Prostate gland (tissue), 2 donors: Measurements from ENCODE around the gene PHC2. TPM values are rescaled to one million over a fixed set of nuclear protein-coding genes. Genes with fewer than 3 reads are reported as not detected.

ENCODE experiments used
- DNase-seq: peaks from one replicate; pipeline ENCODE4 v3.0.0-alpha.2; 2019; ENCODE audit warnings: low spot score
- H3K27ac ChIP-seq, 2 donors: fragments of 200-600 bp; sonication (generic); 2 replicates each; pipeline ENCODE4 v1.5.1; 2017 to 2019
- H3K27me3 ChIP-seq: fragments of 200-600 bp; sonication (generic); replicated peaks from 2 replicates; pipeline ENCODE4 v1.5.1; 2019; ENCODE audit not compliant: insufficient read depth
- H3K36me3 ChIP-seq, 2 donors: fragments of 200-600 bp; sonication (generic); 1 replicate in 1 of 2; 2 replicates in 1 of 2; pipeline versions ENCODE4 v1.5.1 to v1.8.1; 2017 to 2019
- H3K4me1 ChIP-seq: fragments of 200-600 bp; sonication (generic); replicated peaks from 2 replicates; pipeline ENCODE4 v1.5.1; 2019
- H3K4me3 ChIP-seq, 2 donors: fragments of 200-600 bp; sonication (generic); 2 replicates each; pipeline ENCODE4 v1.5.1; 2017 to 2019
- H3K9me3 ChIP-seq: fragments of 200-600 bp; sonication (generic); 2 replicates; pipeline ENCODE4 v1.5.1; 2017
- POLR2A ChIP-seq: fragments of 450-650 bp; IDR thresholded peaks from one replicate; pipeline ENCODE4 v1.6.1; 2016; ENCODE audit warnings: antibody characterized with exemption, mild to moderate bottlenecking
- POLR2AphosphoS5 ChIP-seq: sonication (generic); formaldehyde crosslinking; IDR thresholded peaks from one replicate; pipeline ENCODE4 v1.6.1; 2017; ENCODE audit warnings: antibody characterized with exemption
- WGBS: methylation state at CpG from one replicate; pipeline ENCODE4 v1.1.5; 2018; 5-methylcytosine and 5-hydroxymethylcytosine counted together
- intact Hi-C: fragments of 100-400 bp; cut with DNase I; formaldehyde crosslinking; loops from one replicate; pipeline ENCODE4 v1.14.2; 2022
- total RNA-seq, 2 donors: library from RNA; depleted of rRNA; stranded (reverse); fragments of >200 nt; gene quantifications; one replicate each; pipeline ENCODE4 v1.1.0, GENCODE V29; 2016
- TF ChIP-seq, protein P1 (sequence below), 4 experiments: fragments of 200-600 bp in 2 of 4; fragments of 450-650 bp in 2 of 4; sonication (generic) in 2 of 4; IDR thresholded peaks; 1 replicate in 3 of 4; 2 replicates in 1 of 4; pipeline ENCODE4 v1.5.1; 2016 to 2019; ENCODE audit warnings: antibody characterized with exemption in 4 of 4, mild to moderate bottlenecking in 2 of 4, moderate library complexity in 2 of 4

The PHC2 gene
- total RNA-seq, 2 donors from 2014 or later, result 75.0 to 131 TPM

DNA sequence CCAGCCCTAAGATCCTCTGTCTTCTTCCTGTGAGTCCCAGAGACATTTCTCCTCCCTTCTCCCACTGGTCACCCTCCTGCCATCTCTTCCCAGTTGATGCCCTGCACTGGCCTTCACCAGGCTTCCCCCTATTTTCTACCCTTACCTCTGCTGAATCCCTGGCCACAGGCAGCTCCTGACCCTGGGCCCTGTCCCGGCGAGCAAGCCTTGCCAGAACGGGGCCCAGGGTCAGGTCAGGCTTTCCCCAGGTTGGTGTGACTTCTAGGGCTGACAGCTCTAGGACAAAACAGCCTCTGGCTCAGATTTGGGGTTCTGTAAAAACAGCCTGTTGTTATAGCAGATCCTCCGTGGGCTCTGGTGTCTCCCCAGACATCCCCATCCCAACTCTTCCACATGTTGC, 57.3 kb downstream of the PHC2 start:
- Histone ChIP-seq H3K4me1 (peaks cover 8% of the 10 kb centered on the region), H3K27me3 (no peaks in the 10 kb centered on the region), H3K9me3 (no peaks in the 10 kb centered on the region), H3K27ac (peak overlapping the region; percentile 9 to 59), H3K4me3 (no peak overlapping the region), H3K36me3 (no peaks in the 10 kb centered on the region)
- 80% methylated on average over 4 of the region's 4 CpGs for WGBS
- DNase-seq, result no peak
- intact Hi-C loops, result loop anchor here (5.0 kb wide), 1 partner anchor 59 kb away; the partner anchor contains the start of gene PHC2
- TF ChIP-seq POLR2AphosphoS5, result no peak
- TF ChIP-seq POLR2A, result no peak
- TF ChIP-seq, protein P1, sequence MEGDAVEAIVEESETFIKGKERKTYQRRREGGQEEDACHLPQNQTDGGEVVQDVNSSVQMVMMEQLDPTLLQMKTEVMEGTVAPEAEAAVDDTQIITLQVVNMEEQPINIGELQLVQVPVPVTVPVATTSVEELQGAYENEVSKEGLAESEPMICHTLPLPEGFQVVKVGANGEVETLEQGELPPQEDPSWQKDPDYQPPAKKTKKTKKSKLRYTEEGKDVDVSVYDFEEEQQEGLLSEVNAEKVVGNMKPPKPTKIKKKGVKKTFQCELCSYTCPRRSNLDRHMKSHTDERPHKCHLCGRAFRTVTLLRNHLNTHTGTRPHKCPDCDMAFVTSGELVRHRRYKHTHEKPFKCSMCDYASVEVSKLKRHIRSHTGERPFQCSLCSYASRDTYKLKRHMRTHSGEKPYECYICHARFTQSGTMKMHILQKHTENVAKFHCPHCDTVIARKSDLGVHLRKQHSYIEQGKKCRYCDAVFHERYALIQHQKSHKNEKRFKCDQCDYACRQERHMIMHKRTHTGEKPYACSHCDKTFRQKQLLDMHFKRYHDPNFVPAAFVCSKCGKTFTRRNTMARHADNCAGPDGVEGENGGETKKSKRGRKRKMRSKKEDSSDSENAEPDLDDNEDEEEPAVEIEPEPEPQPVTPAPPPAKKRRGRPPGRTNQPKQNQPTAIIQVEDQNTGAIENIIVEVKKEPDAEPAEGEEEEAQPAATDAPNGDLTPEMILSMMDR (IDR thresholded peaks at IDR 0.05), result no peak

DNA sequence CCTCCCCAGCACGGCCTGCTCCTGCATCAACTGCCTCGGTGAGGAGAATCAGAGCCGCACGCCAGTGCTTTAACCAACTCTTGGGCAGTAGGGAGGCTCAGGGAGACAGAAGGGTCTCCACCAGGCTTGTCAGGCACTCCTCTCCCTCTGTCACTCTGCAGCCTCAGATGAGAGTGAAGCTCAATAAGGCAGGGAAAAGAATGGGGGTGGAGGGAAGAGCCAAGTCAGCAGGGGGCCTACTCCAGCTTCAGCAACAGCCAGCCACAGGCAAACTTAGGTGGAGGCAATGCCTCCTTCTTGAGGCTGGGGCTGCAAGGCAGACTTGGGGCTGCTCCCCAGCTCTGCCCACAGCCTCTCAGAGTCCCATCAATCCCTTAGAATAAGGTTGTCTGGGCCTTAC, 58.2 kb downstream of the PHC2 start:
- Histone ChIP-seq H3K4me1 (peaks cover 8% of the 10 kb centered on the region), H3K4me3 (no peak overlapping the region), H3K9me3 (no peaks in the 10 kb centered on the region), H3K27me3 (no peaks in the 10 kb centered on the region), H3K36me3 (no peaks in the 10 kb centered on the region), H3K27ac (peak overlapping the region in 1 of 2 donors; percentile 9)
- no peak for TF ChIP-seq POLR2AphosphoS5
- TF ChIP-seq, protein P1 (IDR thresholded peaks at IDR 0.05), result peak in 1 of 4 experiments; percentile 5
- WGBS, result 90% methylated on average over 4 of the region's 4 CpGs
- DNase-seq, result no peak
- intact Hi-C loops, result loop anchor here (5.0 kb wide), 1 partner anchor 60 kb away; the partner anchor contains the start of gene PHC2

DNA sequence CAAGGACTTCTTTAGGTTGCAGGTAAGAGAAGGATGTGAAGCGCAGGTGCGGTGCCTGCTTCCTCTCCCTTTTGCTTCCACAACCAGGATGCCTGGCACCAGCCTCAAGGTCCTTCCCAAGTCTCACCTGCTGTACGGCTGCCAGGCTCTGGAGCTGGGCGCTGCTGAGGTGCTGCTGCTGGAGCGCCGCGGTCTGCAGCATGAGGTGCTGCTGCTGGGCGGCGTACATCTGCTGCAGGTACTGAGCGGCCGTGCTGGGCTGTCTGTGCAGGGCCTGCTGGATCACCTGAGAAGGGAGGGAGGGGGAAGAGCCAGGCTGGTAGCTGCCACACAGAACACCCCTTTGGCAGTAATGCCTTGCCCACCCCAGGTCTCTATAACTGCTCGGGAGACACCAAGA, 58.7 kb downstream of the PHC2 start:
- H3K4me1 ChIP-seq, result peaks cover 8% of the 10 kb centered on the region
- H3K36me3 ChIP-seq, result no peaks in the 10 kb centered on the region
- WGBS, result 91% methylated on average over 11 of the region's 12 CpGs
- H3K27me3 ChIP-seq, result no peaks in the 10 kb centered on the region
- TF ChIP-seq POLR2A, result no peak
- TF ChIP-seq POLR2AphosphoS5, result no peak
- TF ChIP-seq, protein P1 (IDR thresholded peaks at IDR 0.05), result no peak
- H3K4me3 ChIP-seq, result no peak overlapping the region
- intact Hi-C loops, result loop anchor here (5.0 kb wide), 1 partner anchor 60 kb away; the partner anchor contains the start of gene PHC2
- no peaks in the 10 kb centered on the region for H3K9me3 ChIP-seq
- no peak for DNase-seq
- no peak overlapping the region for H3K27ac ChIP-seq

GRCh38 chr1:33371334-33371733, 59.6 kb downstream of the PHC2 start:
- WGBS, result 90% methylated on average over 9 of the region's 9 CpGs
- Histone ChIP-seq H3K36me3 (no peaks in the 10 kb centered on the region), H3K27me3 (no peaks in the 10 kb centered on the region), H3K27ac (no peak overlapping the region), H3K9me3 (no peaks in the 10 kb centered on the region), H3K4me3 (no peak overlapping the region), H3K4me1 (peaks cover 8% of the 10 kb centered on the region)
- intact Hi-C loops, result loop anchor here (5.0 kb wide), 1 partner anchor 61 kb away; the partner anchor contains the start of gene PHC2
- TF ChIP-seq POLR2AphosphoS5 (no peak), POLR2A (no peak)
- TF ChIP-seq, protein P1 (IDR thresholded peaks at IDR 0.05), result no peak
- no peak for DNase-seq

- Histone ChIP-seq H3K4me1 (peaks cover 8% of the 10 kb centered on the region), H3K27ac (no peak overlapping the region), H3K4me3 (no peak overlapping the region), H3K27me3 (no peaks in the 10 kb centered on the region), H3K36me3 (no peaks in the 10 kb centered on the region), H3K9me3 (no peaks in the 10 kb centered on the region)
- 89% methylated on average over 5 of the region's 5 CpGs for WGBS
- intact Hi-C loops, result loop anchor here (5.0 kb wide), 1 partner anchor 61 kb away; the partner anchor contains the start of gene PHC2
- TF ChIP-seq, protein P1 (IDR thresholded peaks at IDR 0.05), result no peak
- TF ChIP-seq POLR2AphosphoS5, result no peak
- TF ChIP-seq POLR2A, result no peak
- no peak for DNase-seq
Observed at GRCh38 chr1:33370827-33371226, 60.1 kb downstream of the PHC2 start.
